GM18520 (cell line): Measurements from ENCODE around the gene PM20D2.

Source experiments
- ATAC-seq: cut with Tn5 transposase; IDR thresholded peaks from one replicate; pipeline ENCODE4 v1.9.1; 2021; ENCODE audit not compliant: unreplicated experiment

PM20D2 gene

DNA sequence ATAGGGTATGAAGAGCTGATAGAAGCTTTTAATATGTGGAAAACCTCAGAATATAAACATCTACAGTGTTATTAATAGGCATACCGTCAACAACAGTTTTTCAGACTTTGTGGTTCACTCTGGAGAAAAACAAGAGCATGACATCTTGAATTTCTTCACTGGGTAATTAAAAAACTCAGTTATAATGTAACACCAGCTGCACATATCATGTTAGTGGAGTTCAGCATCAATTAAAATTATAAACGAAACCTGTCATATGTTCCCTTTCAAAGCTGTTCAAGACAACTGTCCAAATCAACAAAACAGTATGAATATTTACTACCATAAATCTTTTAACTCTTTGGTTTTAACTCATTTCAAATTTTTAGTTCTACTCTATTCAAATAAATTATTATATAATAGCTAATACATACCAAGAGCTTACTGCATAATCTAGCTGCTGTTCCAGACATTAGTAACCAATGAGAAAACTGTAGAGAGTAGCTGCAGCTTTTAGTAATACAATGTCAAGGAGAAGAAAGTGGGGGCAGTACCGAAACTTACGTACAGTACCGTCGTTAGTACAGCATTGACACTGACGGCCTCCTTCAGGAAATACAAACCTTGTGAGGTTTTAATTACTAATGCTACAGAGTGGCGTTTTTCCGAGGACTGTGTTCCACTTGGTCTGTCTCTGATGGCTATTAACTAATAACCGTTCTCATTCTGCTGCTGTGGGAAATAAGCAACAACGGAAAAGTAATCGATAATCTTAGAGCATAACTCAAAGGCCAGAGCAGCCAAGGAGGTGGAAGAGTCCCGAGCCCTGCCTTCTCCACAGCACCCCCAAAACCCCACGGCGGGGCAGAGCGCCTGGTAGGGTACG is 532 bp upstream of the PM20D2 start:
- ATAC-seq = peak; percentile 45

DNA sequence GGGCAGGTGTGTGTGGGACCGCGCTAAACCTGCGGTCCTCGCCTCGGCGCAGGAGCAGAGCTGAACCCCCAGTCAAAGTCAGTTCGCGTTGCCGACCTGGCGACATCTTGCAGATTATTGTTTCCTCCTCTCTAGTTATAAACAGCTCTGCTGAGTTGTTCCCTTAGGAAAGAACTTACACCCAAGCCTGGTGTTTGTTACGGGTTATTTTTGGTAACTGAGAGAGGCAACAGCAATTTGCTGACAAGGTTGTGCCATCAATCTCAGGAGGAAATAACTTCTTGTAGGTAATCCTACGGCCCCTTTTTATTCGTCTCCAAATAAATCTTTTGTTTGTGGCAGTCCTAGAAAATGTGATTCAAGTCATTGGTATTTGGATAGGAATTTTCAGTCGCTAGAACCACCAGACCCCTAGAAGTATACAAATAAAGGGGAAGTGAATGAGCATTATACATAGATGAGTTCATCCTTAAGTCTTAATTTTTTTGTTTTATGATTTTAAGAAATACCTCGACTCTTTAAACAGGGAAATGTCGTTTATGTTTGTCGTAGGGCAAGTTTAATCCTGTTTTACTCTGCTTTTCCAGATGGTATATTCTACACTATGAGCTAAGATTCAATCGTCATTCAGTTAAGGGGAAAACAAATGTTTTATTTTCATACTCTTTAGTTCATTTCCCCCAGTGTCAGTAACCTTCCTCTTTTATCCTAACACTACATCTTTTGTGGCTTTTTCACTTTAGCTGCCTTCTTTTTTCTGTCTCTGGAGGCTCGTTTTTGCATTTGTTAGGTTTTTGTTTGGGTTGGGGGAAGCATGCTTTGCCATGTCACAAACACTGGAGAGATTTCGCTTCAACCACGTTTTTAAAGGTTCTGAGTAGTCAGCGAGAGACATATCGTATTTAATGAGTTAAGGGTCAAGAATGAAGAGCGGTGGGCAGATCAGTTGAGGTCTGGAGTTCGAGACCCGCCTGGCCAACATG is 1.2 kb downstream of the PM20D2 start:
- ATAC-seq = peak; percentile 4

DNA sequence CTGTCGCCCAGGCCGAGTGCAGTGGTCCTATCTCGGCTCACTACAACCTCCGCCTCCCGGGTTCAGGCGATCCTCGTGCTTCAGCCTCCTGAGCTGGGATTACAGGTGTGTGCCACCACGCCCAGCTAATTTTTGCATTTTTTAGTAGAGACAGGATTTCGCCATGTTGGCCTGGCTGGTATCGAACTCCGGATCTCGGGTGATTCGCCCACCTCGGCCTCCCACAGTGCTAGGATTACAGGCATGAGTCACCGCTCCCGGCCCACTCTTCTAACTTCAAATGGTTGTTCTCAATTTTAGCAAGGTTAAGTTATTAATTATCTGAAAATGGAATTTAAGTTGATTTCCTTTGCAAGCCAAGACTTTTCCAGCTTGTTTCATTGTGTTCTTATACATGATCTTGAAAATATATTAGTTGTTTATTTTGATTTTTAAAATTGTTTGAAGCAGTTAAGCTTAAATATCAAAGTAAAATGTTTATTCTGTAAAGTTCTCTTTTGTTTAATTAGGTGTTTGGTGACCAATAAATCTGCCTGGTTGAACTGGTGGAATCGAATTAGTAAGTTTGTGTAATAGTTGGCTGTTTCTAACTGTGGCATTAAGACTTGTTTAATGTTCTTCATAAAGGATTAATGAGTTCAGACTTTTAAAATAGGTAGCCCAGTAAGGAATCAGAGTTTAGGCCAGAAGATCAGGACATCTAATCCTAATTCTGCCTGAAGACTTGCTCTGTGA is 2.3 kb downstream of the PM20D2 start:
- ATAC-seq = no peak

DNA sequence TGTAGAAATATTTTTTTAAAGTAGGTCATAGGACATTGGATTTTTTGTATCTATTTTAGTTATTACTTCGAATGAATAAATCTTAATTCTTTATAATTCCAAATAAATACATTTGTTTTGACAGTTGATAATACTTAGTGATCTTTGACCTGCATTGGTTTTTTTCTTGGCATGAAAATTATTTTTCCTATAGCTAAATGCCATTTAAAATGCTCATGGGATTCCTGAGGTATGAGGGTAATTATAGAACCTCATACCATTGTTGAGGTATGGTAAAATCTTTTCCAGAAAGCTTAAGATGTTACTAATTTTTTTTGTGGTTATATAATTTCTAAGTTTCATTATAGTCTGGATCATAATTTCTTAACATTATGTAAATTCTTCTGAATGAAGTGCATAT is 8.3 kb downstream of the PM20D2 start:
- ATAC-seq = no peak

DNA sequence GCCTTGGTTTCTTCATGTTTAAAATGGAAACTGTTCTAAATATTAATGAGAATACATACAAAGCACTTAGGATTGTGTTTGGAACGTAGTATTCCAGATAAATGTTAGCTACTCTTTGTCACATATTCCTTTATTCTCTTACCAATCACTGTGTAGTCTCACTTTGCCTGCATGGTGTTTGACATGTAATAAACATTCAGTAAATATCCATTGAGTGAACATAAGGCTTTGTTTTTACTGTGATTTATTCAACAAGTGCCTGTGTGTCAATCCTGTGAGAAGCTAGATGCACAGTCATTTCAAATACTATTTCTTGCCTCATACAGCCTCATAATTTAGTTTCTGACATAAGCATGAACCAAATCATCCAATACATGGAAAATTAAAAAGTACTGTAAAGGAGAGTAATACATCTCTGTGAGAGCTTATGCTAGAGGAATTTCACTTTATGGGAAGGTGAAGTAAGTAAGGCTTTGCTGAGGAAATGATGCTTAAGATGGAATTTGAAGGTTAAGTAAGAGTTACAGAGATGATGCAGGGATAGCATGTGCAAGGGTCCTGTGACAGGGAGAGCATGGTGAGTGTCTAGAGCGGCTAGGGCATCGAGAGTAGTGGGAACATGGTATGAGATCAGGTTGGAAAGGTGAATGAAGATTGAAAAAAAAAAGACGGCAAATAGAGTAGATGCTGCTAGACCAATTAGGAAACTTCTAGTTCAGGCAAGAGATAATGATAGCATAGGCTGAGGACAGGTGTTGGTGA is 14.7 kb downstream of the PM20D2 start:
- no peak for ATAC-seq

DNA sequence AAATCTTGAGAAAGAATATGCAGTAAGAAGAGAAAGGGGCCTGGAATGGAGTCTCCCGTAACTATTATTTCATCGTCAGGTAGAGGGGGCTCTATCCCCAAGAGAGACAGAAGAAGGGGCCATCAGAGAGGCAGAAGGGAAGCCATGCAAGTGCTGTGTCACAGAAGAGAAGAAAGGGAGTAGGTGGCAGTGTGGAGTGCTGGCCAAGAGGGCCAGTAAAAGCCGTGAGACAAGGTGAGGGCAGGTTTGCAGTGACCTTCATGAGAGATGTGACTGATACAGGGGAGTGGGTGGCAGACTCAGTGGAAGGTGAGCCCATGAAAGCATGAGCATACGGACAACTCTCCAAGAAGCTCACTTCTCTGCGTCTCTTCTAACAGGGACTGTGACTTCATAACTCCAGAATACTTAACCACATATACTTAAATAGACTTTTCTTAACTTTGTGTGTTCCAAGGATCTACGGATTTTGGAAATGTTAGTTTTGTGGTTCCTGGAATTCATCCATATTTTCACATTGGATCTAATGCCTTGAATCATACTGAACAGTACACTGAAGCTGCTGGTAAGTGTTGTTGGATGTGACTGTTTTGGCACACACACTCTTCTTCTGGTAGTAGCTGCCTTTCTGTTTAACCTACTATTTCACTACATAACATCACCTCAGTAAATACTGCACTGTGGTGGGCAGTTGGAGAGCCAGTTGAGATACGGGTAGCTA is 15.6 kb downstream of the PM20D2 start:
- no peak for ATAC-seq

DNA sequence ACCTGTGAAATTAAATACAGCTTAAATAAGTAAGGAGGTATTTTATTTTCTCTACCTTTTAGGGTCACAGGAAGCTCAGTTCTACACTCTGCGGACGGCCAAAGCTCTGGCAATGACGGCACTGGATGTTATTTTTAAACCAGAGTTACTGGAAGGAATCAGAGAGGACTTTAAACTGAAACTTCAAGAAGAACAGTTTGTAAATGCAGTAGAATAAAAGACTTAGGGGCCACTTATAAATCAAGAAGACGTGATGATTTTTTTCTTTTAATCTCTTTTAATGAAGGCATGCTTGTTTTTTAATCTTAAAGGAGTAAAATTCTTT is 16.2 kb downstream of the PM20D2 start:
- no peak for ATAC-seq

DNA sequence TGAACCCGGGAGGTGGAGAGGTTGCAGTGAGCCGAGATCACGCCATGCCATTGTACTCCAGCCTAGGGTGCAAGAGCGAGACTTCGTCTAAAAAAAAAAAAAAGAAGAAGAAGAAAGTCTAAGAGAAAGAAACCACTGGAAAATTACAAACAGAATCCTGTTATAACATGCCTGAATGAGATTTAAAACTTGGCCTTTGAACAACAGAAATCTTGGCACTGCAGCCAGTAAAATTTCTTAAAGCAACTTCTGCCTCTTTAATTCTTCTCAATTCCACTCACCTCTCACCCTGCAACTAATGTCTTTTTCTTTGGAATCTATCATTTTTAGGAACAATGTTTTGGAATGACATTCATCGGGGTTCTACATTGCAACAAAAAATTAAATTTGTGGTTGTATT is 26.3 kb downstream of the PM20D2 start:
- no peak for ATAC-seq

DNA sequence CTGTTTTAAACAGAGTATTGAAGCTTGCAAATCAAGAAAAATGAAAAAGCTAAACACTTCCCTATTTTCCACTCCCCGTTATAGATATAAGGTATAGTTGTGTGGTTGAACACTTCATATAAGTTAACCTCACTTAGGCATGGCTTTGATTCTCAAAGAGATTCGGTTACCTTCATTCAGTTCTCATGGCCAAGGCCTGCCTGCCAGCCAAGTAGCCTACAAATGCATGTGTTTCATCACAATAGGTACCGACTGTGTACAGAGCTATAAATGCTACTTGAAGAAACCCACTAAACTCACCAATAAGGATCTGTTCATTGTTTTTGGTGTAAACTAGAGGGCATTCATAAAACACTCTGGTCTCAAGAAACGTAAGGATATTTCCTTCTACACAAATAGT is 27.8 kb downstream of the PM20D2 start:
- no peak for ATAC-seq

DNA sequence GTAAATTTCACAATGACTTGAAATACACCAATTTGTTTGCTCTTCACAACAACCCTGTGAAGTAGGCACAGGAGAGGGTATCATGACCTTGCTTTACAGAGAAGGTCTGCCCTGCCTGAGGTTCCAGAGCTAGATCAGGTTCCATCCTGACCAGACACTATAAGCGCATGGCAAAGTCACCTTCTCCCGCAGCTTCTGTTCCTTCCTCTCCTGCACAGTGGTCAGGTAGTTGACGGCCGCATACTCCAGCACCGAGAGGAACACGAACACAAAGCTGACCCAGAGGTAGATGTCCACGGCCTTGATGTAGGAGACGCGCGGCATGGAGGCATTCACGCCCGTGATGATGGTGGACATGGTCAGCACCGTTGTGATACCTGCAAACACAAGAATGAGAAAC is 34.3 kb downstream of the PM20D2 start:
- no peak for ATAC-seq

DNA sequence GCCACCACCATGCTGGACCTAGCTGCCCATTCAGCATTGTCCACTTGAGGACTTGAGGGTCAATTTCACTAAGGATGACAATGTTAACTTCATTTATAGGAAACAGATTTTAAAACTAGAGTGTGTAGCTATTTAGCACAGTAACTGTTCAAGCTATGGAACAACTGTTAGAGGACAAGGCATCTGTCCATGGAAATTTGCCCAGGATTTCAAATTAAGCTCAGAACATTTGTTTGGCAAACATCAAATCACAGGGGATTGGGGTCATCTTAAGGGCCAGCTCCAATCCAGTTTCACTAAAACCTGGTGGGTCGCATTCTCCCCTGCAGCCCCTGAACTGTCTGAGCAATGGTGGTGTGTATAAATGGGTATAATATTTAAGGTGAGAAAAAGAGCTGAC is 35.1 kb downstream of the PM20D2 start:
- no peak for ATAC-seq

DNA sequence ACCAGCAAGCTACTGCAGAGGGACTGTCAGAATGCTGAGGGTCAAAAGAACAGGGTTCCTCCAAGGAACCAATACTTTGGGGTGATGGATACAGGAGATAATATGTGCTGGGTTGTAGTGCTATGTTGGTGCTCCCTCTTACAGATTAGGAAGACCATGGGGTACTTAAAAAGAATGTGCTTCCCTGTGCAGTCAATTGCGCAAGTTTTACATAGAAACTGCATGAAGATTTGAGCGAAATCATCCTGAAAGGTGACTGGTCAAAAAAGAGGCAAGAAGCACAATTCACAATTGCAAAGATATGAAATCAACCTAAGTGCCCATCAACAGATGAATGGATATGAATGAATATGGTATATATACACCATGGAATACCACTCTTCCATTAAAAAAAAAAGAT is 37.4 kb downstream of the PM20D2 start:
- ATAC-seq = no peak

DNA sequence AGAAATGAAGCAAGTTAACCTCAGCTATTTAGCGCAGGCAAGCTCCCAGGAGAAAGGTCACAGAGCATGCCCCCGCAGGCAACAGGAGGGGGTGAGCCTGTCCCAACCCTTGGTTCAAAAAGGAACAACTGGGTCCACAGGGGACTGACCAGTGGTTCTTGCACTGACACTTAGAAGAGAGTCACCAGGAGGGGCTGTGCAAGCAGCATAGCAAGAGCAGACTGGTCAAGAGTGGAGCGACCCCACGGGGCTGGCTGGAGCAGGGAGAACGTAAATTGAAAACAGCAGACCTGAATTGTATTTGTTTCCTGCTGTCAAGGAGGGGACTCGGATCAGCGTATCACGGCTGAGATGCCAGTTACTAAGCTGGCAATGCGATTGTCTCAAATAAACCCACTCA is 38.5 kb downstream of the PM20D2 start:
- no peak for ATAC-seq

DNA sequence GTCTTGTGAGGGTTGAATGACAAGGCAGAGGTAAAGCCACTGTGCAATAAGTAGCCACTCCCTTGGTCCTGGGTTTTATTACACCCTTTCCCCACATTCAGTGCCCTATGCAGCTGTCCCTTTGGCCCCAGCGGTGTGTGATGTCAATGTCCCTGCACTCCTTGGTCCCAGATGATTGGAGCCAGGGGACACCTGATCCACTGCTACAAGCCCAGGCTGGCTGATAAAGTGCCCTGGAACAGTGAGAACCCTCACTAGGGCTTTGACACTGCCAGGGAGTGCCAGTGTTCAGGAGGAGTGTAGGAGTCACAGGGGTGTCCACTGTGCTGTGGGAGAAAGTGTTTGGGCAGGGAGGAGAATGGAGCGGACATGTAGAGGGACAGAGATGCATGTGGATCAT is 40.9 kb downstream of the PM20D2 start:
- ATAC-seq = no peak

DNA sequence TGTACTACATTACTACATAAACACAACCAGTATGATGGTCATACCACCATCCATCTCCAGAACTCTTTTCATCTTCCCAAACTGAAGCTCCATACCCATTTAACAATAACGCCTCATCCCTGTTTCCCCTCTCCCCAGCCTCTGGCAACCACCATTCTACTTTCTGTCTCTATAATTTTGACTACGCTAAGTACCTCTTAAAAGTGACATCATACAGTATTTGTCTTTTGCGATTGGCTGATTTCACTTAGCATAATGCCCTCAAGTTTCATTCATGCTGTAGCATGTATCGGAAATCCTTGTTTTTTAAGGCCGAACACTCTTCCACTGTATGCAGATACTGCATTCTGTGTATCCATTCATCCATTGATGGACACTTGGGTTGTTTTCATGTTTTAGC is 41.6 kb downstream of the PM20D2 start:
- no peak for ATAC-seq

DNA sequence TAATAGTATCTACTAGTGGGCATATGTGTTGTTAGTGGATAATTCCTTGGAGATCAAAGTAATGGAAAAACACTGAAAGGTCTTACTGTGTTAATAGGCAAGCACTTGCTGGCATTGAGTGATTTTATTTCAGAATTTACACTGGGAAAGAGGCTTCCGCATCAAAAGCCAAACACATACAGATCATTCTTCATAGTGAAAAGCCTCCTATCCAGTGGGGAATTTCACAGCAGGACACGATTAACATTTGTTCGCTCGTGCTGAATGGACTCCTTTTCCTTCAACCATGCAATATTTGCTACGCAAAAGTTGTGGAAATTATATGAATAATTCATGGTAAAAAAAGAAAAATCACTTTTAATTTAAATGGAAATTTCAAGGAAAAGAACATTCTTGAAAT is 44.9 kb downstream of the PM20D2 start:
- ATAC-seq = no peak

DNA sequence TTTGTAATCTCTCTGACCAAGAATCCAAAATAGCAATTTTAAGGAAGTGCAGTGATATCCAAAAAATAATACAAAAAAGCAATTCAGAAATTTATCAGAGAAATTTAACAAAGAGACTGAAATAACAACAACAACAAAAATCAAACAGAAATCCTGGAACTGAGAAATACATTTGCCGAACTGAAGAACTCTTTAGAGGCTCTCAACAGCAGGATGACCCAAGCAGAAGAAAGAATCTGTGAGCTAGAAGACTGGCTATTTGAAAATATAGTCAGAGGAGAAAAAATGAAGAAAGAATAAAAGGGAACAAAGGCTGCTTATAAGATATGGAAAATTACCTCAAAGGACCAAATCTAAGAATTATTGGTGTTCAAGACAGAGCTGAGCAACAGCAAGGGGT is 48.7 kb downstream of the PM20D2 start:
- no peak for ATAC-seq

DNA sequence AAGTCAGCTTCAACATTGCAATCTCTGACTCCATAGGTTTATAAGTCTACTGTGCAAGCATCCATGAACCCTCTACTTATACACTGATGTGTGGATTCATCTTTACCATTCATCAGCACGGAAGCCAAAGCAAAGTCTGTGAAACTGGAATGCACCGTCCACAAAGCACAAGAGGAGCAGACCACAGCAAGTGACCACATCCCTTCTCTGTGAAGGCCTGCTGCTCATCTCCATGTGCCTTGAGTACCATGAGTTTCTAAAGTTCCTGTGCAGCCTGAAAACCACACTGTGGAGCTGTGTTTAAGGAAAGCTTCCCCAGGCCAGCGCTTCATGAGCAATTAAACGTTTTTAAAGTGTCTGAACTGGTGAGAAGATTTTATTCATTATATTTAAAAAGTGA is 51.3 kb downstream of the PM20D2 start:
- no peak for ATAC-seq

DNA sequence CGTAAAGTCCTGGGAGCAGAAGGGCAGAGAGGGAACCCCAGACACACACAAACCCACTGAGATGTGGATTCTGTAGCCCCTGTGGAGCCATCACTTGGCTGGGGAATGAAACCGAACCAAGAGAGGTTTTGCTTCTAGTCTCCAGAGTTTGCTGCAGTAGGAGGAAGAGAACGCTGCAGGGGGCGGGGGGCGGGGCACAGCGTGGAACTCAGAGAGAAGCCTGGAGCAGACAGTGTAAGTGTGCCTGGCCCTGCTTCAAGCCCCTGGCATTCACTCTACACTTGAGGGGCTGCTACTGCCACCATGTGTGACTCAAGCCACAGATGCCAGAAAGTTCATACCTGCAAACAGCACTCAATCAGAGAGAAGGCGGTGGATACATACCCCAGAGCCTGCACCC is 52.4 kb downstream of the PM20D2 start:
- no peak for ATAC-seq

DNA sequence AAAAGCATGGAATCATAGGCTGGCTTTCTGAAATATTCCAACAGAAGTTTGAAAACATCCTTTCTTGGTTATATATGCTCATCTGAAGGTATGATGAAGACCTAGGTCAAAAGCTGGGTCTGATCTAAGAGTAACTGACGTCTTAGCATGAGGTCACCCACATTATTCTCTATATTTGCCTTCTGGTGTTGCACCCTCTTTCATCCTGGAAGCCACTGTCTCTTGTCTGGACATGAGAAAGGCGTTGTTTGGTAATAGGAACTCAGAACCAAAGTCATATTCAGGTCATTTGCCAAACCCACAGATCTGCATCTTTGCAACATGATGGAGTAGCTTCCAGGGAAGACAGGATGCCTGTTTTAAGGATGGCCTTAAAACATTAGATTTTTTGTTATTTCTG is 53.7 kb downstream of the PM20D2 start:
- ATAC-seq = no peak
